CD4-positive, alpha-beta T cell (primary cell): ENCODE measurements around the gene CD247. TPM values are rescaled to one million over a fixed set of nuclear protein-coding genes. Genes with fewer than 3 reads are reported as not detected.

ENCODE experiments used
- ATAC-seq: fragments of 200-7000 bp; cut with Tn5 transposase; one replicate; pipeline ENCODE4 v1.10.0; 2022; ENCODE audit warnings: mild to moderate bottlenecking; ENCODE audit not compliant: poor library complexity
- CTCF ChIA-PET: fragments of 350-600 bp; sonication (Branson Sonifier 250); formaldehyde crosslinking; loops from one replicate; lab custom pipeline; 2021; ENCODE audit warnings: antibody characterized with exemption, inconsistent platforms; lab: Charles Lee
- POLR2A ChIA-PET: fragments of 350-600 bp; sonication (Branson Sonifier 250); formaldehyde crosslinking; loops from one replicate; lab custom pipeline; 2021; ENCODE audit warnings: antibody characterized with exemption, inconsistent platforms; lab: Charles Lee
- DNase-seq, 14 experiments: peaks; one replicate each; pipeline ENCODE4 v3.0.0-alpha.2; 2013 to 2020; ENCODE audit warnings: mixed read lengths in 2 of 14
- H3K27ac ChIP-seq, 2 donors: one replicate each; pipeline versions ENCODE4 v1.5.1 to v1.7.0; 2013; ENCODE audit warnings: low read length in 2 of 2, low read depth in 1 of 2, mild to moderate bottlenecking in 1 of 2
- H3K27me3 ChIP-seq, 2 experiments: 1 replicate in 1 of 2; 2 replicates in 1 of 2; pipeline versions ENCODE4 v1.6.1 to v1.7.0; 2013; ENCODE audit warnings: low read length in 2 of 2, control low read depth in 1 of 2, mild to moderate bottlenecking in 1 of 2, moderate library complexity in 1 of 2; ENCODE audit not compliant: insufficient read depth in 2 of 2, control insufficient read depth in 1 of 2
- H3K36me3 ChIP-seq: one replicate; pipeline ENCODE4 v1.6.1; 2013; ENCODE audit warnings: low read length, control low read depth; ENCODE audit not compliant: insufficient read depth
- H3K4me1 ChIP-seq: one replicate; pipeline ENCODE4 v1.6.1; 2013; ENCODE audit warnings: low read length, control low read depth; ENCODE audit not compliant: insufficient read depth
- H3K4me3 ChIP-seq: one replicate; pipeline ENCODE4 v1.5.1; 2013; ENCODE audit warnings: mild to moderate bottlenecking, low read length, moderate library complexity
- H3K9me3 ChIP-seq, 2 experiments: 1 replicate in 1 of 2; 2 replicates in 1 of 2; pipeline versions ENCODE4 v1.6.1 to v1.7.0; 2013; ENCODE audit warnings: low read length in 2 of 2, mild to moderate bottlenecking in 2 of 2, control low read depth in 1 of 2, moderate library complexity in 1 of 2; ENCODE audit not compliant: control insufficient read depth in 1 of 2, insufficient read depth in 1 of 2
- H3K27ac Mint-ChIP-seq: one replicate; pipeline ENCODE4 v1.8.0; 2020; ENCODE audit warnings: mixed read lengths
- H3K27me3 Mint-ChIP-seq: one replicate; pipeline ENCODE4 v1.8.0; 2021; ENCODE audit warnings: mixed read lengths
- H3K36me3 Mint-ChIP-seq: one replicate; pipeline ENCODE4 v1.8.0; 2021; ENCODE audit warnings: low read depth, mixed read lengths
- H3K4me1 Mint-ChIP-seq: one replicate; pipeline ENCODE4 v1.8.0; 2021; ENCODE audit warnings: low read depth, mixed read lengths
- H3K4me3 Mint-ChIP-seq: one replicate; pipeline ENCODE4 v1.8.0; 2020; ENCODE audit warnings: mild to moderate bottlenecking, mixed read lengths
- H3K9me3 Mint-ChIP-seq: one replicate; pipeline ENCODE4 v1.8.0; 2020; ENCODE audit warnings: mixed read lengths
- CTCF ChIP-seq: fragments of 200-600 bp; IDR thresholded peaks from one replicate; pipeline ENCODE4 v1.8.0; 2022; ENCODE audit warnings: antibody characterized with exemption, mild to moderate bottlenecking
- intact Hi-C, 2 experiments: fragments of 100-400 bp; cut with DNase I in 1 of 2; cut with micrococcal nuclease in 1 of 2; formaldehyde crosslinking; loops; one replicate each; pipeline versions ENCODE4 v1.15.1 to v1.9.0; 2023 to 2025; cut with DNase I, micrococcal nuclease
- total RNA-seq, 174 experiments: library from RNA in 2 of 174; stranded (reverse) in 2 of 174; gene quantifications; one replicate each; pipeline ENCODE4 v1.2.3 and lab custom pipeline; 2021 to 2026

The CD247 gene
- total RNA-seq, 2 experiments from 2014 or later: 355 to 378 TPM

- Mint-ChIP-seq H3K4me1 (peaks cover 85% of the 10 kb centered on the region), H3K36me3 (peaks cover 72% of the 10 kb centered on the region), H3K9me3 (no peaks in the 10 kb centered on the region), H3K4me3 (peak overlapping the region; percentile 91), H3K27ac (peak overlapping the region; percentile 100), H3K27me3 (no peaks in the 10 kb centered on the region)
- ChIA-PET POLR2A (interaction anchor here (0.7 to 3.9 kb wide), 30 partner anchors 9 to 356 kb away, joined by 3 to 126 read pairs (median 6); partner anchors contain the start of genes CD247, CREG1, GPA33 and POU2F1), CTCF (interaction anchor here (0.7 to 2.2 kb wide), 11 partner anchors 9 to 227 kb away, joined by 3 to 9 read pairs (median 4); partner anchors contain the start of gene POU2F1)
- Histone ChIP-seq H3K27ac (peak overlapping the region; percentile 84 to 89), H3K36me3 (peaks cover 23% of the 10 kb centered on the region), H3K4me3 (peak overlapping the region; percentile 37), H3K27me3 (no peaks in the 10 kb centered on the region), H3K9me3 (no peaks in the 10 kb centered on the region), H3K4me1 (peaks cover 94% of the 10 kb centered on the region)
- intact Hi-C loops: loop anchor here (1.0 to 10.0 kb wide), 4 partner anchors 8 to 382 kb away; no protein-coding TSS in a partner anchor
- ATAC-seq (no peak), DNase-seq (peak in 2 of 14 experiments; percentile 2 to 46)
- TF ChIP-seq CTCF: no peak
These were observed 71.4 kb downstream of the CD247 start for GRCh38 chr1:167446966-167447365.

- Mint-ChIP-seq H3K36me3 (peaks cover 90% of the 10 kb centered on the region), H3K27ac (peak overlapping the region; percentile 100), H3K9me3 (no peaks in the 10 kb centered on the region), H3K4me3 (no peak overlapping the region), H3K27me3 (no peaks in the 10 kb centered on the region), H3K4me1 (peaks cover 89% of the 10 kb centered on the region)
- H3K4me3 ChIP-seq: no peak overlapping the region
- ChIA-PET CTCF (interaction anchor here (1.0 kb wide), 1 partner anchor 75 kb away, joined by 5 read pairs; the partner anchor contains the start of gene CD247), POLR2A (interaction anchor here (0.9 to 8.0 kb wide), 6 partner anchors 12 to 74 kb away, joined by 3 to 91 read pairs (median 4); partner anchors contain the start of gene CD247)
- H3K27me3 ChIP-seq: no peaks in the 10 kb centered on the region
- H3K4me1 ChIP-seq: peaks cover 95% of the 10 kb centered on the region
- ATAC-seq (no peak), DNase-seq (no peak)
- peaks cover 47% of the 10 kb centered on the region for H3K36me3 ChIP-seq
- H3K9me3 ChIP-seq: no peaks in the 10 kb centered on the region
- no peak for TF ChIP-seq CTCF
- intact Hi-C loops: loop anchor here (2.0 to 10.0 kb wide), 5 partner anchors 41 to 379 kb away; partner anchors contain the start of gene POU2F1 (in 1 of the 2)
- no peak overlapping the region for H3K27ac ChIP-seq
These were observed 74.6 kb downstream of the CD247 start for GRCh38 chr1:167443757-167444156.

GRCh38 chr1:167442854-167443565, 75.3 kb downstream of the CD247 start:
- Mint-ChIP-seq H3K9me3 (no peaks in the 10 kb centered on the region), H3K27me3 (no peaks in the 10 kb centered on the region), H3K4me3 (peak overlapping the region; percentile 45), H3K4me1 (peaks cover 89% of the 10 kb centered on the region), H3K27ac (peak overlapping the region; percentile 100), H3K36me3 (peaks cover 94% of the 10 kb centered on the region)
- intact Hi-C loops: loop anchor here (1.0 to 10.0 kb wide), 6 partner anchors 41 to 378 kb away; partner anchors contain the start of gene POU2F1 (in 1 of the 2)
- ChIA-PET POLR2A (interaction anchor here (0.8 to 8.0 kb wide), 10 partner anchors 8 to 223 kb away, joined by 3 to 91 read pairs (median 5); partner anchors contain the start of genes CD247 and POU2F1), CTCF (interaction anchor here (0.7 to 2.3 kb wide), 6 partner anchors 16 to 223 kb away, joined by 3 to 8 read pairs (median 4); partner anchors contain the start of genes CD247 and POU2F1)
- no peak for TF ChIP-seq CTCF
- Histone ChIP-seq H3K27me3 (no peaks in the 10 kb centered on the region), H3K36me3 (peaks cover 55% of the 10 kb centered on the region), H3K27ac (peak overlapping the region; percentile 33 to 41), H3K4me3 (no peak overlapping the region), H3K9me3 (no peaks in the 10 kb centered on the region), H3K4me1 (peaks cover 95% of the 10 kb centered on the region)
- ATAC-seq (no peak), DNase-seq (no peak)
